Kidney (tissue), 14 donors: Measurements from ENCODE around the gene TRIM67. TPM values are rescaled to one million over a fixed set of nuclear protein-coding genes. Genes with fewer than 3 reads are reported as not detected.
A peak's percentile ranks its signal among the peaks of the same experiment; 100 is the strongest.

ENCODE experiments used
- DNase-seq, 5 donors: peaks; one replicate each; pipeline ENCODE4 v3.0.0-alpha.2; 2013 to 2020
- FAIRE-seq: peaks from 2 replicates; lab custom pipeline; 2012; peaks lifted over from hg19 to GRCh38; lab: Jason Lieb, UNC
- H3K27ac ChIP-seq, 2 donors: one replicate each; pipeline ENCODE4 v1.7.0; 2013; ENCODE audit warnings: low read depth in 2 of 2, low read length in 2 of 2, inconsistent platforms in 1 of 2
- H3K27me3 ChIP-seq: one replicate; pipeline ENCODE4 v1.7.1; 2013; ENCODE audit warnings: low read length, inconsistent platforms; ENCODE audit not compliant: control insufficient read depth, insufficient read depth
- H3K36me3 ChIP-seq, 3 donors: one replicate each; pipeline versions ENCODE4 v1.7.0 to v1.7.1; 2013; ENCODE audit warnings: low read length in 3 of 3, control low read depth in 1 of 3, inconsistent platforms in 1 of 3; ENCODE audit not compliant: insufficient read depth in 3 of 3, control insufficient read depth in 2 of 3
- H3K4me1 ChIP-seq, 3 donors: one replicate each; pipeline versions ENCODE4 v1.7.0 to v1.7.1; 2013; ENCODE audit warnings: low read length in 3 of 3, inconsistent platforms in 1 of 3, low read depth in 1 of 3; ENCODE audit not compliant: control insufficient read depth in 2 of 3, insufficient read depth in 2 of 3
- H3K4me3 ChIP-seq, 3 donors: one replicate each; pipeline versions ENCODE4 v1.7.0 to v1.8.1; 2013; ENCODE audit warnings: low read length in 3 of 3, control low read depth in 1 of 3, inconsistent platforms in 1 of 3
- H3K9ac ChIP-seq, 3 donors: one replicate each; pipeline versions ENCODE4 v1.7.0 to v1.7.1; 2013; ENCODE audit warnings: low read length in 3 of 3, control low read depth in 1 of 3, inconsistent platforms in 1 of 3
- H3K9me3 ChIP-seq, 3 donors: one replicate each; pipeline versions ENCODE4 v1.7.0 to v1.7.1; 2013; ENCODE audit warnings: low read length in 3 of 3, control low read depth in 1 of 3, inconsistent platforms in 1 of 3; ENCODE audit not compliant: control insufficient read depth in 2 of 3, insufficient read depth in 1 of 3
- intact Hi-C: fragments of 100-400 bp; cut with DNase I; formaldehyde crosslinking; loops from one replicate; pipeline ENCODE4 v1.11.1; 2022
- polyA plus RNA-seq: library from polyadenylated mRNA; stranded (reverse); fragments of 350-450 nt; fragmentation: Illumina TruSeq; extraction: RNeasy Lipid Tissue Mini Kit (QIAGEN cat#74804); gene quantifications from one replicate; pipeline ENCODE4 v1.2.3, GENCODE V29; 2014; ENCODE audit warnings: low read depth, low replicate concordance; ENCODE audit not compliant: insufficient read depth
- total RNA-seq: library from RNA; stranded (reverse); fragmentation: NEBNext Ultra II Directional; extraction: Animal tissue kit (Norgen Biotek cat#: 25700); gene quantifications from one replicate; pipeline ENCODE4 v1.2.1, GENCODE V29; 2021
- TF ChIP-seq, protein P1 (sequence below): IDR thresholded peaks from 3 replicates; pipeline ENCODE4 v1.5.1; 2012; ENCODE audit warnings: mild to moderate bottlenecking, moderate library complexity, borderline replicate concordance; ENCODE audit not compliant: insufficient read depth; ENCODE audit errors: extremely low read depth
- donor health status: control.
- donor health status: control.
- donor health status: control.
- donor health status: control.
- donor health status: control.
- donor health status: DM: yes; HTN: yes; CAD: no.
- donor health status: Normal renal cell carcinoma (clear cell type).

TRIM67 gene
- total and polyA plus RNA-seq, 2 donors from 2014 or later = 0.04 TPM; not detected in 1

DNA sequence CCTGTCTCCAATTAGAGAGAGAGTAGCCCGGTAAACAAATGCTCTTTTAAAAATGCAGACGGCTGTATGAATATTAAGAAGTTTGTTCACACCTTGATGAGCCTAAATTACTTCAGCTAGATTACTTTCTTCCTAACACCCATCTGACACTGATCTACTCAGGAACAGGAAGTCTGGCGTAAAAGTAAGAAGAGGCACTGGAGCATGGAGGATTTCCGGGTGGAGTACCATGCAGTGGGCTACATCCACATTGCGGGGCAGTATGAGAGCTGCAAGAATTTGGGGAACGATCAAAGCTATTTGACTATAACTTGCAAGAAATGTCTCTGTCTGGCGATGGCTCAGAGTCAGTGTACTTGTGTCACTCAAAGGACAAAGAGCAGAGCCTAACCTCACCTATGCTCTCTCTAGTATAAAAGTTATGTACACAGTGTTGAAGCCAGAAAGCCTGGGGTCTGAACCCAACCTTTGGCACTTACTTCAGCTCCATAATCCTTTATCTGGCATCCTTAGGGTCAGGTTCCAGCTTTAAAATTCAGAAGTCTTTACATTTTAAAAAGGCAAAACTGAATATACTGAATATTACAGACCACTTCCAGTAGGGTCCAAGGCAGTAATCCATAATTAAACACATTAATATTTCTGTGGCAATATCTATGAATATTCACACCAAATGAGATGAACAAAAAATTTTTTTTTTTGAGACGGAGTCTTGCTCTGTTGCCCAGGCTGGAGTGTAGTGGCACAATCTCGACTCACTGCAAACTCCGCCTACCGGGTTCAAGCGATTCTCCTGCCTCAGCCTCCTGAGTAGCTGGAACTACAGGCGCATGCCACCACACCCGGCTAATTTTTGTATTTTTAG, 71.2 kb downstream of the TRIM67 start:
- Histone ChIP-seq H3K9ac (no peak overlapping the region), H3K4me1 (peaks cover 0 to 15% (median 3%) of the 10 kb centered on the region in 3 donors), H3K4me3 (no peak overlapping the region), H3K36me3 (peaks cover 2 to 11% (median 5%) of the 10 kb centered on the region in 3 donors), H3K9me3 (no peaks in the 10 kb centered on the region), H3K27me3 (no peaks in the 10 kb centered on the region), H3K27ac (no peak overlapping the region)
- no peak for FAIRE-seq
- TF ChIP-seq, protein P1, sequence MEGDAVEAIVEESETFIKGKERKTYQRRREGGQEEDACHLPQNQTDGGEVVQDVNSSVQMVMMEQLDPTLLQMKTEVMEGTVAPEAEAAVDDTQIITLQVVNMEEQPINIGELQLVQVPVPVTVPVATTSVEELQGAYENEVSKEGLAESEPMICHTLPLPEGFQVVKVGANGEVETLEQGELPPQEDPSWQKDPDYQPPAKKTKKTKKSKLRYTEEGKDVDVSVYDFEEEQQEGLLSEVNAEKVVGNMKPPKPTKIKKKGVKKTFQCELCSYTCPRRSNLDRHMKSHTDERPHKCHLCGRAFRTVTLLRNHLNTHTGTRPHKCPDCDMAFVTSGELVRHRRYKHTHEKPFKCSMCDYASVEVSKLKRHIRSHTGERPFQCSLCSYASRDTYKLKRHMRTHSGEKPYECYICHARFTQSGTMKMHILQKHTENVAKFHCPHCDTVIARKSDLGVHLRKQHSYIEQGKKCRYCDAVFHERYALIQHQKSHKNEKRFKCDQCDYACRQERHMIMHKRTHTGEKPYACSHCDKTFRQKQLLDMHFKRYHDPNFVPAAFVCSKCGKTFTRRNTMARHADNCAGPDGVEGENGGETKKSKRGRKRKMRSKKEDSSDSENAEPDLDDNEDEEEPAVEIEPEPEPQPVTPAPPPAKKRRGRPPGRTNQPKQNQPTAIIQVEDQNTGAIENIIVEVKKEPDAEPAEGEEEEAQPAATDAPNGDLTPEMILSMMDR = no peak
- DNase-seq = peak in 1 of 5 donors; percentile 29
- intact Hi-C loops = no loop called here

DNA sequence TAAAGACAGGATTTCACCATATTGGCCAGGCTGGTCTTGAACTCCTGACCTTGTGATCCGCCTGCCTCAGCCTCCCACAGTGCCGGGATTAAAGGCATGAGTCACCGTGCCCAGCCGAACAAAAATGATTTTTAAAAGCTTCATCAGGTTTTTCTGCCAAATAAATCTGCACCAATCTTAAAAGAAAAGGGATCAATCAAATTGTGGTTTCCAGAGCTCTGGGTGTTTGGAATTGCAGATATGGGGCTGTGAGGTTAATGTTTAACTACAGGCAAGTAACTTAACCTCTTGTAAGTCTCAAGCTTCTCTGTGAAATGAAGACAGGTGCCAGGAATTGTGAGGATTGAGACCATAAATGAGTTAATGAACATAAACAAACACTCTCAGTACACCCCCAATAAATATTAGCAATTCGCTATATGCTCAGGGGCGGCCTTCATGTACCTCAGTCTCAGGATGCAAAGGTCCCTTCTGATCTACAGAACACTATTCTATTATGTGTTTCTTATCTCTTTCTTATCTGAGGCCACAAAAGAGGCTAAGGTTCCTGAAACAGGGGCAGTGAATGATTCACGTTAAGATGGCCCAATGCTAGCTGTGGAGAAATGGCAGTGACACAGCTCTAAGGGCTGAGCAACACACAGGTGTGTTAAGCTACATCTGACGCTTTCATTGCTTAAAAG, 72.0 kb downstream of the TRIM67 start:
- intact Hi-C loops = no loop called here
- TF ChIP-seq, protein P1 = no peak
- H3K4me3 ChIP-seq = no peak overlapping the region
- peak in 2 of 5 donors; percentile 43 to 46 for DNase-seq
- no peak overlapping the region for H3K27ac ChIP-seq
- FAIRE-seq = no peak
- no peaks in the 10 kb centered on the region for H3K27me3 ChIP-seq
- H3K9me3 ChIP-seq = no peaks in the 10 kb centered on the region
- peak overlapping the region in 1 of 3 donors; percentile 1 for H3K9ac ChIP-seq
- H3K4me1 ChIP-seq = peaks cover 0 to 15% (median 3%) of the 10 kb centered on the region in 3 donors
- peaks cover 2 to 13% (median 10%) of the 10 kb centered on the region in 3 donors for H3K36me3 ChIP-seq

DNA sequence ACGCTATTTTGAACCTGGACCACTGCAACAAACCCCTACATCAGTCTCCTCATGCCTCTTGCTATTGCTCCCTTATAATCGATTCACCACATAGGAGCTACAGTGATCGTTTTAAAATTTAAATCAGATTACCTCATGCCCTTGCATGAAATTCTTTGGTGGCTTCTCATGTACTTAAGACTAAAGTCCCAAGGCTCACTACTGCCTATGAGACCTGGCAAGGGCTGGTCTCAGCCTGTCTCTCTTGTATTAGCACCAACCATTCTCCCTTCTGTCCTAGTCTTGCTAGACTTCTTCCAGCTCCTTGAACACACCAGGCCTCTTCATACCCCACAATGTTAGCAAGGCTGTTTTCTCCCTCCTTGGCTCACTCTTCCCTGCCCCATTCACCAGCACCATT, 72.6 kb downstream of the TRIM67 start:
- TF ChIP-seq, protein P1 = no peak
- peaks cover 0 to 19% (median 3%) of the 10 kb centered on the region in 3 donors for H3K4me1 ChIP-seq
- H3K27ac ChIP-seq = peak overlapping the region in 1 of 2 donors; percentile 15
- DNase-seq (no peak), FAIRE-seq (no peak)
- no peaks in the 10 kb centered on the region for H3K9me3 ChIP-seq
- no peaks in the 10 kb centered on the region for H3K27me3 ChIP-seq
- H3K36me3 ChIP-seq = peaks cover 2 to 15% (median 10%) of the 10 kb centered on the region in 3 donors
- intact Hi-C loops = no loop called here
- H3K9ac ChIP-seq = peak overlapping the region in 1 of 3 donors; percentile 1
- no peak overlapping the region for H3K4me3 ChIP-seq
